Neuronal stem cell (in vitro differentiated cells): ENCODE measurements around the gene NRG3.

ENCODE experiments used
- DNase-seq: peaks from one replicate; pipeline ENCODE4 v3.0.0-alpha.2; 2013; ENCODE audit warnings: low spot score
- H2AFZ ChIP-seq: one replicate; pipeline ENCODE4 v1.6.1; 2013; ENCODE audit warnings: mild to moderate bottlenecking, low read length, inconsistent platforms
- H2AK5ac ChIP-seq: 2 replicates; pipeline ENCODE4 v1.6.1; 2013; ENCODE audit warnings: low read depth, mild to moderate bottlenecking, inconsistent platforms, low read length, moderate library complexity, mixed read lengths
- H2BK120ac ChIP-seq: 2 replicates; pipeline ENCODE4 v1.6.1; 2013; ENCODE audit warnings: low read depth, mild to moderate bottlenecking, inconsistent platforms, low read length, moderate library complexity, mixed read lengths
- H2BK12ac ChIP-seq: one replicate; pipeline ENCODE4 v1.6.1; 2013; ENCODE audit warnings: low read length, inconsistent platforms
- H2BK15ac ChIP-seq: 2 replicates; pipeline ENCODE4 v1.6.1; 2013; ENCODE audit warnings: mild to moderate bottlenecking, low read length, inconsistent platforms, mixed read lengths
- H2BK5ac ChIP-seq: one replicate; pipeline ENCODE4 v1.6.1; 2013; ENCODE audit warnings: inconsistent platforms, mild to moderate bottlenecking, low read length, moderate library complexity
- H3K14ac ChIP-seq: one replicate; pipeline ENCODE4 v1.6.1; 2013; ENCODE audit warnings: low read length, inconsistent platforms
- H3K18ac ChIP-seq: 2 replicates; pipeline ENCODE4 v1.6.1; 2013; ENCODE audit warnings: low read length, inconsistent platforms
- H3K23ac ChIP-seq: 2 replicates; pipeline ENCODE4 v1.6.1; 2013; ENCODE audit warnings: low read depth, mild to moderate bottlenecking, mixed read lengths, low read length, inconsistent platforms; ENCODE audit not compliant: poor library complexity
- H3K27ac ChIP-seq: replicated peaks from 3 replicates; pipeline ENCODE4 v1.5.1; 2013; ENCODE audit warnings: low read length, inconsistent platforms
- H3K27me3 ChIP-seq, 3 experiments: 2 replicates each; pipeline ENCODE4 v1.6.1; 2013; ENCODE audit warnings: low read length in 3 of 3, mild to moderate bottlenecking in 2 of 3, inconsistent platforms in 1 of 3, low read depth in 1 of 3, mixed read lengths in 1 of 3, moderate library complexity in 1 of 3; ENCODE audit not compliant: control insufficient read depth in 3 of 3, insufficient read depth in 3 of 3
- H3K36me3 ChIP-seq, 2 donors: replicated peaks in 1 of 2; 2 replicates each; pipeline ENCODE4 v1.6.1; 2013; ENCODE audit warnings: low read length in 2 of 2; ENCODE audit not compliant: control insufficient read depth in 2 of 2, insufficient read depth in 2 of 2
- H3K4ac ChIP-seq: 2 replicates; pipeline ENCODE4 v1.6.1; 2013; ENCODE audit warnings: inconsistent platforms, mild to moderate bottlenecking, low read length, moderate library complexity
- H3K4me1 ChIP-seq, 2 donors: 1 replicate in 1 of 2; 2 replicates in 1 of 2; pipeline ENCODE4 v1.6.1; 2013; ENCODE audit warnings: low read length in 2 of 2, low read depth in 1 of 2; ENCODE audit not compliant: control insufficient read depth in 2 of 2, insufficient read depth in 1 of 2
- H3K4me2 ChIP-seq: one replicate; pipeline ENCODE4 v1.6.1; 2013; ENCODE audit warnings: mild to moderate bottlenecking, low read length, inconsistent platforms; ENCODE audit not compliant: insufficient read depth, poor library complexity, severe bottlenecking
- H3K4me3 ChIP-seq, 2 donors: 2 replicates each; pipeline ENCODE4 v1.5.1; 2013; ENCODE audit warnings: low read length in 2 of 2, mild to moderate bottlenecking in 2 of 2, inconsistent platforms in 1 of 2, moderate library complexity in 1 of 2
- H3K79me1 ChIP-seq: one replicate; pipeline ENCODE4 v1.6.1; 2013; ENCODE audit warnings: low read depth, mild to moderate bottlenecking, inconsistent platforms, low read length, moderate library complexity
- H3K9ac ChIP-seq: one replicate; pipeline ENCODE4 v1.6.1; 2013; ENCODE audit warnings: mild to moderate bottlenecking, low read depth, low read length, inconsistent platforms; ENCODE audit not compliant: poor library complexity
- H3K9me3 ChIP-seq, 2 donors: replicated peaks in 1 of 2; 2 replicates each; pipeline versions ENCODE3 to v1.6.1; 2013; ENCODE audit warnings: low read length in 2 of 2, mild to moderate bottlenecking in 2 of 2, inconsistent platforms in 1 of 2, low read depth in 1 of 2, mixed read lengths in 1 of 2, moderate library complexity in 1 of 2; ENCODE audit not compliant: control insufficient read depth in 2 of 2, insufficient read depth in 1 of 2
- H4K8ac ChIP-seq: one replicate; pipeline ENCODE4 v1.6.1; 2013; ENCODE audit warnings: low read depth, mild to moderate bottlenecking, inconsistent platforms, low read length, moderate library complexity
- H4K91ac ChIP-seq: one replicate; pipeline ENCODE4 v1.6.1; 2013; ENCODE audit warnings: low read length, low read depth, mild to moderate bottlenecking, inconsistent platforms; ENCODE audit not compliant: poor library complexity
- WGBS, 2 donors: extraction: QIAGEN DNeasy Blood & Tissue Kit; methylation state at CpG; one replicate each; pipeline ENCODE4 v1.1.7; 2013; ENCODE audit warnings: missing lambda C conversion rate in 2 of 2, mixed read lengths in 1 of 2; ENCODE audit not compliant: insufficient read length in 2 of 2, insufficient replicate concordance in 1 of 2; ENCODE audit errors: extremely low coverage in 2 of 2; 5-methylcytosine and 5-hydroxymethylcytosine counted together

Gene NRG3

DNA sequence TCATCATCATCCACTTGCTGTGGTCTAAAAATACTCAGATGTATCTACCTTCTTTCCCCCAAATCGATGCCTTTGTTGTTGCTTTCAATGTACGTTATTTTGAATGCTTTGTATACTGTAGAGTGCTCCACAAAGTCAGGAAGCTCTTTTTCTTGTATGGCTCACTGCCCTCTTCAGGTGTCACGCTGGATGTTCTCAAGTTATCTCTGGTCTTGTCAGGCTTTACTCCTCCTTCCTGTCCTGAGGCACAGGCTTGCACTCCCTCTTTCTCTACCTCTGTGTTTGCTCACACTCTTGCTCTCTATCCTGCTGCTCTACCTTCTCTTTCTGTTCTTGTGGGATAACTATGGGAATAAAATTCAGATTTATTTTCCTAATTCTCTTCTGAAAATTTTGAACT is 381.3 kb downstream of the NRG3 start:
- WGBS, 2 donors: no CpG with 5 or more reads among the region's 3 CpGs
- H2BK120ac ChIP-seq: no peak overlapping the region
- H3K79me1 ChIP-seq: no peaks in the 10 kb centered on the region
- no peak overlapping the region for H3K4me3 ChIP-seq
- H2BK12ac ChIP-seq: no peak overlapping the region
- H3K18ac ChIP-seq: no peak overlapping the region
- H2BK15ac ChIP-seq: no peak overlapping the region
- no peak overlapping the region for H2AK5ac ChIP-seq
- H3K23ac ChIP-seq: no peak overlapping the region
- no peak overlapping the region for H3K4ac ChIP-seq
- H3K36me3 ChIP-seq: no peaks in the 10 kb centered on the region
- H3K4me1 ChIP-seq: peaks cover 0 to 6% of the 10 kb centered on the region in 2 donors
- no peaks in the 10 kb centered on the region for H3K9me3 ChIP-seq
- H3K14ac ChIP-seq: no peak overlapping the region
- H2BK5ac ChIP-seq: no peak overlapping the region
- H3K4me2 ChIP-seq: no peak overlapping the region
- no peak overlapping the region for H4K91ac ChIP-seq
- H3K27me3 ChIP-seq: no peaks in the 10 kb centered on the region
- H2AFZ ChIP-seq: no peak overlapping the region
- H3K27ac ChIP-seq: no peak overlapping the region
- no peak overlapping the region for H4K8ac ChIP-seq
- DNase-seq: no peak
- no peak overlapping the region for H3K9ac ChIP-seq

DNA sequence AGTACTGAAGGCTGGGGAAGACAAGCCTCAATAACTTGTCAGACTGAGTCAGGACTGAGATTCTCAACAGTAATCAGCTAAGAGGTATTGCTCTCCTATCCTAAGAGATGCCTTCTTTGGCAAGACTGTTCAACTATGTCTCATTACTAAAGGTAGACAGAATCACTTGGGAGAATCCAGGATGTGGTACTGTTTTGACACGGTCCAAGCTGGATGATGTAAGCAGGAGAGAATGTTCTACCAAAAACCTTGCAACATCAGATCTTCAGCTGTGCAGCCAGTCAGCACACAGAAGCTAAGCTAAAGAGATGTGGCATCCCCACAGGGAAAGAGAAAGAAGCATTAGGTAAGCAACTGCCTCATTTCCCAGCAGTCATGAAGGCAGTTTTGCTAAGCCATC is 391.4 kb downstream of the NRG3 start:
- Histone ChIP-seq H3K9ac (no peak overlapping the region), H3K4ac (no peak overlapping the region), H3K23ac (no peak overlapping the region), H3K36me3 (no peaks in the 10 kb centered on the region), H2BK5ac (no peak overlapping the region), H3K27ac (no peak overlapping the region), H3K4me1 (no peaks in the 10 kb centered on the region), H3K9me3 (no peaks in the 10 kb centered on the region), H2BK120ac (no peak overlapping the region), H2AFZ (no peak overlapping the region), H3K27me3 (no peaks in the 10 kb centered on the region), H3K18ac (no peak overlapping the region), H3K4me3 (no peak overlapping the region), H4K91ac (no peak overlapping the region), H3K14ac (no peak overlapping the region), H2AK5ac (no peak overlapping the region), H3K4me2 (no peak overlapping the region), H2BK15ac (no peak overlapping the region), H2BK12ac (no peak overlapping the region), H4K8ac (no peak overlapping the region), H3K79me1 (no peaks in the 10 kb centered on the region)
- no peak for DNase-seq
- no CpG with 5 or more reads among the region's 1 CpG for WGBS, 2 donors

DNA sequence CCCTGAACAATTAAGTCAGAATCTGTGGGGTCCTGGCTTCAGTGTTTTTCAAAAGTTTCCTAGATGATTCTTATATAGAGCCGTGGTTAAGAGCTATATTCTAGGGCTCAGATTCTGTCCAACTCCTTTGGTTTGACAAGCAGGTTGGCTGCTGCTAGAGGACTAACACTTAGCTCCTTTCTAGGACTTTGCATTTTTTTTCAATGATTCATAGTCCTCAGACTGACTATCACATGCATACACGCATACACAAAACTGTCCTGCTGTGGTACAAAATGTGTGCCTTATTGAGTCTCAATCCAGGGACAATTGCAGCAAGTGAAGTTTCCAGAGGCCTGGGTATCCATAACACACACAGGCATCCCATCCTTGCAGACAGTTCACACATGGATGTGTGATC is 392.0 kb downstream of the NRG3 start:
- H3K14ac ChIP-seq: no peak overlapping the region
- no CpG with 5 or more reads among the region's 2 CpGs for WGBS, 2 donors
- no peaks in the 10 kb centered on the region for H3K27me3 ChIP-seq
- H3K4ac ChIP-seq: no peak overlapping the region
- H3K4me2 ChIP-seq: no peak overlapping the region
- no peak overlapping the region for H2BK120ac ChIP-seq
- DNase-seq: no peak
- no peak overlapping the region for H4K91ac ChIP-seq
- H3K4me3 ChIP-seq: no peak overlapping the region
- no peak overlapping the region for H2AK5ac ChIP-seq
- H4K8ac ChIP-seq: no peak overlapping the region
- H2AFZ ChIP-seq: no peak overlapping the region
- no peak overlapping the region for H2BK5ac ChIP-seq
- H2BK12ac ChIP-seq: no peak overlapping the region
- no peak overlapping the region for H3K9ac ChIP-seq
- no peaks in the 10 kb centered on the region for H3K79me1 ChIP-seq
- no peak overlapping the region for H3K27ac ChIP-seq
- no peaks in the 10 kb centered on the region for H3K9me3 ChIP-seq
- no peaks in the 10 kb centered on the region for H3K4me1 ChIP-seq
- no peak overlapping the region for H2BK15ac ChIP-seq
- H3K23ac ChIP-seq: no peak overlapping the region
- no peak overlapping the region for H3K18ac ChIP-seq
- no peaks in the 10 kb centered on the region for H3K36me3 ChIP-seq

DNA sequence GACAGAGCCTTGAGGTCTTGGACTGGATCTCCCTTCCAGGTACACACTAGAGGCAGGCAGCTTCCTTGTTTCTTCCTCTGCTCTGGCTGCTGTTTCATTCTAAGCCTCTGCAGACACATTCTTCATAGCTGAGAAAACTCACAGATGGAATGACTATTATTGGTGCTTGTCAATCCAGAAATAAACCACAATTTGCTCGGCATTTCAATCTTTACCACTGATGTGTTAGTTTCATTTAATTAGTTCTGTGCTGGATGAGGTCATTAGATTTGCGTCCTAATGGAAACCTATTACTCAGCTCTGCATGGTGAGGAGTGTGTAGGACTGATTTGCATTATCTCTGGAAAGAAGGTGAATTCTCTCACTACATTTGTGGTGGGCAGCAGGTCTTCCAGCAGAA is 392.5 kb downstream of the NRG3 start:
- H4K91ac ChIP-seq: no peak overlapping the region
- H3K36me3 ChIP-seq: no peaks in the 10 kb centered on the region
- no peak overlapping the region for H2BK120ac ChIP-seq
- H2AK5ac ChIP-seq: no peak overlapping the region
- H3K79me1 ChIP-seq: no peaks in the 10 kb centered on the region
- no peaks in the 10 kb centered on the region for H3K9me3 ChIP-seq
- H3K4me3 ChIP-seq: no peak overlapping the region
- no peak overlapping the region for H3K14ac ChIP-seq
- H2AFZ ChIP-seq: no peak overlapping the region
- no peak overlapping the region for H2BK12ac ChIP-seq
- no peak overlapping the region for H3K27ac ChIP-seq
- no peak overlapping the region for H2BK15ac ChIP-seq
- DNase-seq: no peak
- H3K4ac ChIP-seq: no peak overlapping the region
- H2BK5ac ChIP-seq: no peak overlapping the region
- no peaks in the 10 kb centered on the region for H3K27me3 ChIP-seq
- no peak overlapping the region for H3K23ac ChIP-seq
- H3K9ac ChIP-seq: no peak overlapping the region
- no peak overlapping the region for H3K4me2 ChIP-seq
- H3K4me1 ChIP-seq: no peaks in the 10 kb centered on the region
- H3K18ac ChIP-seq: no peak overlapping the region
- WGBS, 2 donors: no CpG with 5 or more reads among the region's 2 CpGs
- no peak overlapping the region for H4K8ac ChIP-seq
